Left renal pelvis (tissue), 4 donors: ENCODE results near the gene RXFP4. TPM values are rescaled to one million over a fixed set of nuclear protein-coding genes. Genes with fewer than 3 reads are reported as not detected.

Experiments
- DNase-seq, 4 donors: peaks; one replicate each; pipeline ENCODE4 v3.0.0-alpha.2; 2013; ENCODE audit warnings: low read depth in 4 of 4, low spot score in 3 of 4
- polyA plus RNA-seq, 4 donors: library from polyadenylated mRNA; unstranded; fragments of 120-200 nt; gene quantifications; one replicate each; pipeline ENCODE4 v1.2.1, GENCODE V29; 2013; ENCODE audit not compliant: insufficient read length in 4 of 4

Gene RXFP4
- polyA plus RNA-seq, 4 donors: 0.13 to 0.14 TPM; not detected in 2

GRCh38 chr1:155954645-155955044, 13.2 kb downstream of the RXFP4 start:
- no peak for DNase-seq

DNA sequence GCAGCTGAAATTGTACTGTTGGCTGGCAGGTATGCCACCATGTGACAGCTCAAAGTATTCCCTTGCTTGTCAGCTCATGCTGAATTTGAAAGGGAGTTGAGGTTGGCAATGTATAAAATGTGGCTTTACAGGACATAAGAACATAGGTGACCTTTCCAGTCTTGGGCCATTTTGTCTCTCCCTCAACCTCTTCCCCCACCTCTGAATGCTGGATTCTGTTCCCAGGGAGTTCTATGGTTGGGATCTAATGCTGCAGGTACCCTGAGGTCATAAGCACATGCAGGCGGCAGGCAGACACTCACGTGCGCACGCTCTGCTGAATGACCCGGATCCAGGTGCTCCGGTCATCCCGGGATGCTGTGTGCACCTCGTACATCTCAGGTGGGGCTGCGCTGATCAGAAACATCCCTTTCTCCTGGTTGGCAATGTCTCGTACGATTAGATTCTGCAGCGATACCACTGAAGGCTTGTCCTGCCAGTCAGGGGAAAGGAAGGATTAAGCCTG, 16.0 kb downstream of the RXFP4 start:
- no peak for DNase-seq

DNA sequence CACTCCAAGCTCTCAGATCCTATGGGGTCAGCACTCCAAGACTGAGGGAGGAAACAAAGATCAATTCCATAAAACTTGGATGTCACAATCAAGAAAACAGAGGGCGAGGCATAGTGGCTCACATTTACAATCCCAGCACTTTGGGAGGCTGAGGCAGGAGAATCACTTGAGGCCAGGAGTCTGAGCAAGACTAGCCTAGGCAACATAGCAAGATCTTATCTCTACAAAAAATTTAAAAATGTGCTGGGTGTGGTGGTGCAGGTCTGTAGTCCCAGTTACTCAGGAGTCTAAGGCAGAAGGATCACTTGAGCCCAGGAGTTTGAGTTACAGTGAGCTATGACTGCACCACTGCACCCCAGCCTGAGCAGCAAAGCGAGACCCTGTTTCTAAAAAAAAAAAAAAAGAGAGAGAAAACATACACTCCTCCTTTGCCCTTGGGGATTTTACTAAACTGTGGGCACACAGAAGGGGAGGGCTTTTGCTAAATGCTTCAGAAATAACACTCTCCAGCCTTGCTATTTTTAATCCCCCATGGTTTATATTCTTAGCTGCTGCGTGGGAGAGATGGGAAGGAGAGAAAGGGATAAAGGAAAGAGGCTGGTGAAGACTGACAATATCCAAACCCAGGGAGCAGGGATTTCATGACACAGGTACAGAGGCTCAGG, 18.8 kb downstream of the RXFP4 start:
- DNase-seq: no peak

- no peak for DNase-seq
Measured at GRCh38 chr1:155961937-155962336, 20.5 kb downstream of the RXFP4 start.

DNA sequence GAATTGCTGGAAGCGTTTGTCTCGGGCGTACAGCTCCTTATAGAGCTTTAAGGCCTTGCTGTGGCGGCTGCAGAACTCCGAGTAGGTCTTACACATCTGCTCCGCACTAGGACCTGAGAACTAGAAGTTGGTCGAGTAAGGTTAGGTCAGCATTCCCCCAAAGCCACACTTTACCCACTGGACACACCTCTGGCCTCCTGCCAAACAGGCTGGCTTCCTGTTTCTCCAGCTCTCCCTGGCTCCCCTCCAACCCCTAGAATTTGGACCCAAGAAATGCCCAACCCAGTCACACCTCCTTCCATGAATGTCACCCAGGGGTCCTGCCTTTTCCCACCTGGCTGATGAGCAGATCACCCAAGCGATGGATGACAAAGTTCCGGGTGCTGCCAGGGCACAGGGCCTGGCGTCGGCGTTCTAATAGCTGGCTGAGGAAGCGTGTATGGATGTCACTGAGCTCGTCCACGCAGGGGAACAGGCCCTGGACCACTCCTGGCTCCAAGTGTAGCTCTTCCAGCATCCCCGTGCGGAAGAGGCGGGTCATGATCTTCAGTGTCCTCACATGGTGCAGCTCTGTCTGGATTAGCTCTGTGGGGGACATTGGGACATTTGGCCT, 21.3 kb downstream of the RXFP4 start:
- DNase-seq: no peak

GRCh38 chr1:155964193-155964592, 22.8 kb downstream of the RXFP4 start:
- DNase-seq: no peak

- DNase-seq: no peak
Measured at GRCh38 chr1:155966135-155966534, 24.7 kb downstream of the RXFP4 start.

DNA sequence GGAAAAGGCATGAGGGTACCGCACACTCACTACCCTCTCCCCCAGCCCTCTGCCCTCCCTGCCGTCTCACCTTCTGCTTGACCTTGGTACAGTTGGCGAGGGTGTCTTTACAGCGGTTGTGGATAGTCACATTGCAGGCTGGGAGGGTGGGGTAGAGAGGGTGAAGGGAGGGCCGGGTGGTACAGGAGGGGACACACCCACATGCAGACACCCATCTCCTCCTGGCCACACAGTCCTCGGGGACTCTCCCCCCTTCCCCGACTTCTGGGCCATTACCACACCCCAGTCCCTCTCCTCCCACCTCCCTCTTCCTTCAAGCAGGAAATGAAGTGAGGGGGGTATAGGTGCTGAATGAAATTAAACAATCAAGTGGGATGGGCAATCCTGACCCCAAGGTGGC, 25.3 kb downstream of the RXFP4 start:
- DNase-seq: no peak

GRCh38 chr1:155967341-155968050, 26.1 kb downstream of the RXFP4 start:
- DNase-seq: no peak

- no peak for DNase-seq
Measured at GRCh38 chr1:155968051-155968400, 26.6 kb downstream of the RXFP4 start.

DNA sequence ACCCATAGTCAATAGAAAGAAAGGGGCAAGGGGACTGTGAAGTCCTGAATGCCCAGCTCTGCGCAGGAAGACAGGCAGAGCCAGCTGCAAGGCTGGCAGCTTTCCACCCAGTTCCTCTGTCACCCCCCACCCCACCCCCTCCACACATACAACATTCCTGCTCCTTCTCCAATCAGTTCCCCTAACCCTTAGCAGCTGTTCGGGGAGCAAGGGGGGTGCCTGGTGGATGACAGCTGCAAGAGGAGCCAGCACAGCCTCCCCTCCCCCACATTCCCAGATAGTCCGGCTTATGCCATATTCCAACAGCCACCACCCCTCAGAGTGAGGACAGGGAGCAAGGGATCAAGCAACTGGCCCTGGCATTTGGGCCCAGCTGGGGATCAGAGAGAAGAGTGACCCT, 27.2 kb downstream of the RXFP4 start:
- DNase-seq: no peak

GRCh38 chr1:155969377-155969791, 27.9 kb downstream of the RXFP4 start:
- no peak for DNase-seq

DNA sequence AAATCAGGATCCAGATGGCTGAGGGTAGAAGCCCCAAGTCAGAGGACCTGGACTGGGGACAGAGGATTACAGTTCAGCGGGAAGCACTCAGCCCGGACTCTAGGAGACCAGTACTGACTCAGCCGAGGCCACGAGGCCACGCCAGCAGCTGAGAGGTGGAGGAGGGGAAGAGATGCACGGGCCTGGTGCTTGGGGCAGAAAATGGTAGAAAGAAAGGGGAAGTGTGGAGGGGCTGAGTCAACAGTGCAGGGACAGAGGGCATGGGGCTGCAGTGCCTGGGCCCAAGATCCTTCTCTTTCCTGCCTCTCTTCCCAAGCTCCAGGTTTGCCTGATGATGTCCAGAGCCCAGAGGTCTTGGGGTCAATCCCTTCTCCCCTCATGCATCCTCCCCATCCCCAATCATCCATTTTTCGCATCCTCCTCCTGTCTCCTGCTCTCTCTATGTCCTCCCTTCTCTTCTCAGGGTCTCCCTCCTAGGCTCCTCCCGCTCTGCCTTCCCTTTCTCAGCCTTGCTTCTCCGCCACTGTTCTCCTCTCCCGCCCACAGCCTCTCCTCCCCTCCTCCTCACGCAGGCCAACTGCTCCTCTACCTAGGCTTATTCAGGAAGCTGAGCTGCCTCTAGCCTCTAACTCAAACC, 29.2 kb downstream of the RXFP4 start:
- DNase-seq: no peak

- no peak for DNase-seq
Measured at GRCh38 chr1:155971910-155972809, 30.7 kb downstream of the RXFP4 start.

GRCh38 chr1:155973723-155974122, 32.3 kb downstream of the RXFP4 start:
- DNase-seq: no peak

DNA sequence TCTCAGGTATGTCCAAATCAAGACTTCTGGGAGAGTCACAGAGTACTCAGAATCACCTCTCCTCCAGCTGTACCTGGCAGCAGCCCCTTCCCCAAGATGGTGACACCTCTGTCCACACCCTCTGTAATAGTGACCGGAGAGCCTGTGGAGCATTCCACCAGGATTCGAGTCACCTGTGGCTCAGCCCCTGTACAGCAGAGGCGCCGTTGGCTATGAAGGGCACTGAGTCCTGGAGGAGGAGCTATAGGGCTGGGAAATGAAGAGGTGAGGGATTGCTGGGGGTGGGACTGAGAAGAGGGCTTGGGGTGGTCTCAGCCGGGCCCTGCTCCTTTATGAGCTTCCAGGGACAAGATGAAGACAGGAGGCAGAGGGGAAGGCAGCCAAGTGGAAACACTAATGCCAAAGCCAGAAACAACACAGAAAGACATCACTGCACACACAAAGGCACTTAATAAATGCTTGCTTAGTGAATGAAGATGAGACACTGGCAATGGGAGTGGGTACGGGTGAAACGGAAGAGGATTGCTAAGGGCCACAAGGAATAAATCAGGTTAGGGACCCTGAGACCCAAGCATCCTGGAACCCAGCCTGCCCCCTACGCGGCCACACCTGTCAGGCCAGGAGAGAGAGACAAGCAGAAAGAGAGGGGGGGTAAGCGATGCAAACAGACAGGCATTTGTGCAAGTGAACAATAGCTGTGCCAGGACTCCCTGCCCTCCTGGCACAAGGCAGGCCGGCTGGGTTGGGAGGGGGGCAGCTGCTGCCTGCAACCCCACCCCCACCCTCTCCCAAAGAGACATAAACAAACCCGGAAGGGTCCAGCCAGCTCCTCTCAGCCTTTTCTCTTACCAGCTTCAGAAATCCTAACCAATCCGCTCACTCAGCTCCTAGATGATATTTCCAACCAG, 33.0 kb downstream of the RXFP4 start:
- no peak for DNase-seq

DNA sequence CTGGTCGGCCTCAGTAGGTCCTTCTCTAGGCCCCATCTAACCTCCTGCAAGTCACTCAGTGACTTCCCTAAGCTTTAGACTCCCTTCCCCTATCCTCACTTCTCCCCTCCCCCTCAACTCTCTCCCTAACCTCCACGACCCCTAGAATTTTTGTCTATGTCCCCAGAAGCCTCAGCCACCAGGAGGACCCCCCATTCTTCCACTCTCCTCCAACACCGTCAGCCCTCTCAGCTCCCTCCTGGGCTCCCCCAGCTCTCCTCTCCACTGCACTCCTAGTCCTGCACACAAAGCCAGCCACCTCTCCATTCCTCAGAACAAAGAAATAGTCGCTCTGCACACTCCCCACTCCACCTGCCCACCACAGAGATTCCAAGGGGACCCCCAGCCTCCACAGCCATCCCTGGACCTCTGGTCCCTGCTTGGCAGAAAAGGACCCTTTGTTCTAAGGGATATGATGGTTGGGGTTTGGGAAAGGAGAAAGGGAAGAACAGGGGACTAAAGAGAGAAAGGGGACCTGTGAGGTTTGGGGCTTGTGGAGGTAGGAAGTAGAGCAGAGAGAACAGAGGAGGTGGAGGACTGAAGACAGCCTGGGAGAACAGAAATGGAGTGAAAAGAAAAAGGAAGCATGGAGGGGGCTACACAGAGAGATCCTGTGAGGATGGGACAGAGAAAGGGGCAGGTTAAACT, 34.1 kb downstream of the RXFP4 start:
- no peak for DNase-seq

DNA sequence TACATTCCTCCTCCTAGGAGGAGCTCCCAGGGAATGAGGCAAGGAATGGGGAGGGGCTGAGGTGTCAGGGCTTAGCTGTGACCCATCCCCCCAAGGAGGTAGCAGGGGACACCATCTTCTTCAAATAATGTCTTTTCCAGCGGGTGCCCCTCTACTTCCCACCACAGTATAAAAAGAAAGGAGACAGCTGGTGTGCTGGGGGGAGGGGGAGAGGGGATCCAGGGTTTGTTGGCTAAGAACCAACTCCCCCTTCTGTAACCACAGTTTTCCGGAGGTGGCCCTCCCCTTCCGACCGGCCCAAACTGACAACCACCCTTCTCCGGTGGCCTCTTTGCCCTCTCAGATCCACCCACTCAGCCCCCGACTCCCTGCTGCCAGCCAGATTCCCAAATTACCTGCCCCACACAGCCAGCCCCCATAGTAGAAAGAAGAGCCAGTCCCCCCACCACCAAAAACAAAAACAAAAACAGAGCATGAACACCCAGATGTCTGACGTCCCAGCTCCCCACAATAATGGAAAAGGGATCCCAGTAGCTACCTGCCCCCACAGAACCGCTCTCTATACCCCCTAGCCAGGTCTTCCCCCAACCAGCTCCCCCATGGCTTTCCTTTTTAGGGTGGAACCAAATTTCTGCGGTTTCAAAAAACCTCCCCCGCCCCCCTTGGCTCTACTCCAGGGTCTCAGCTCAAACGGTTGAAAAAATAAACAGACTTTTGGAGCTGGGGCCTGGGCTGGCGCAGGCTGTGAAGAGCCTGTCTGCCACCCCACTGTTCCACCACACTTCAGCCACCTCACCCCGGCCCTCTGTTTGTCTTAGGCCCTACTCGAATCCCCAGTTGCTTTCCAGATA, 34.8 kb downstream of the RXFP4 start:
- DNase-seq: no peak
